ENCODE data around the gene GPR17. TPM values are rescaled to one million over a fixed set of nuclear protein-coding genes. Genes with fewer than 3 reads are reported as not detected.

The GPR17 gene
- total RNA-seq, 1 experiment from 2014 or later, result not detected

DNA sequence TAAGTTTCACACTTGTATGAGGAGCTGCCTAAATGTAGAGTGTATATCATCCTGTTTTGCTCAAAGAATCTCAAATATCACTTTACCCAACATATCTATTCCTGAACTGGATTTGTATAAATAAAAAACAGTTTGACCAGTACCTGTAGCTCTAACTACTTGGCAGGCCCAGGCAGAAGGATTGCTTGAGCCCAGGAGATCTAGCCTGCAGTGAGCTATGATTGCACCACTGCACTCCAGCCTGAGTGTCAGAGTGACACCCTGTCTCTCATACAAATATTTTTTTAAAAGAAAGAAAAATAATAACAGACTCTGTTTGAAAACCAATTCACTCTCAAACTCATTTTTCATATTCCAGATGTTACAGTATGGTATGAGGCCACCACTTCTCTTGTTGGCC lies 37.1 kb downstream of the GPR17 start:
- intact Hi-C loops (cut with micrococcal nuclease; ENCODE audit: unreplicated experiment), result no loop called here
- H3K36me3 ChIP-seq (ENCODE audit: control insufficient read depth, insufficient read depth, low read length), result no peaks in the 10 kb centered on the region
- ChIA-PET CTCF (no interaction called here), POLR2A (no interaction called here)
- in situ Hi-C loops (cut with HindIII; ENCODE audit: low pct_unique_long_range_greater_than_20kb, low sequenced_read_pairs), result no loop called here
- no TSS peak for BruUV-seq (replicated peaks)
- ATAC-seq (no peak), DNase-seq (ENCODE audit: low read depth, low spot score) (no peak)
- no peaks in the 10 kb centered on the region for H3K4me1 ChIP-seq (ENCODE audit: control insufficient read depth, insufficient read depth, low read length)
- H3K27ac ChIP-seq (ENCODE audit: low read length), result no peak overlapping the region
- no peaks in the 10 kb centered on the region for H3K9me3 ChIP-seq (ENCODE audit: control insufficient read depth, insufficient read depth, low read depth, low read length)
- no peaks in the 10 kb centered on the region for H3K27me3 ChIP-seq (ENCODE audit: control insufficient read depth, insufficient read depth, low read length)
- H3K4me3 ChIP-seq (ENCODE audit: low read depth in 2 of 2, low read length in 2 of 2), result no peak overlapping the region
- TF ChIP-seq POLR2AphosphoS5 (IDR thresholded peaks at IDR 0.05; ENCODE audit: low read depth, low read length), result no peak
- TF ChIP-seq, protein P1, sequence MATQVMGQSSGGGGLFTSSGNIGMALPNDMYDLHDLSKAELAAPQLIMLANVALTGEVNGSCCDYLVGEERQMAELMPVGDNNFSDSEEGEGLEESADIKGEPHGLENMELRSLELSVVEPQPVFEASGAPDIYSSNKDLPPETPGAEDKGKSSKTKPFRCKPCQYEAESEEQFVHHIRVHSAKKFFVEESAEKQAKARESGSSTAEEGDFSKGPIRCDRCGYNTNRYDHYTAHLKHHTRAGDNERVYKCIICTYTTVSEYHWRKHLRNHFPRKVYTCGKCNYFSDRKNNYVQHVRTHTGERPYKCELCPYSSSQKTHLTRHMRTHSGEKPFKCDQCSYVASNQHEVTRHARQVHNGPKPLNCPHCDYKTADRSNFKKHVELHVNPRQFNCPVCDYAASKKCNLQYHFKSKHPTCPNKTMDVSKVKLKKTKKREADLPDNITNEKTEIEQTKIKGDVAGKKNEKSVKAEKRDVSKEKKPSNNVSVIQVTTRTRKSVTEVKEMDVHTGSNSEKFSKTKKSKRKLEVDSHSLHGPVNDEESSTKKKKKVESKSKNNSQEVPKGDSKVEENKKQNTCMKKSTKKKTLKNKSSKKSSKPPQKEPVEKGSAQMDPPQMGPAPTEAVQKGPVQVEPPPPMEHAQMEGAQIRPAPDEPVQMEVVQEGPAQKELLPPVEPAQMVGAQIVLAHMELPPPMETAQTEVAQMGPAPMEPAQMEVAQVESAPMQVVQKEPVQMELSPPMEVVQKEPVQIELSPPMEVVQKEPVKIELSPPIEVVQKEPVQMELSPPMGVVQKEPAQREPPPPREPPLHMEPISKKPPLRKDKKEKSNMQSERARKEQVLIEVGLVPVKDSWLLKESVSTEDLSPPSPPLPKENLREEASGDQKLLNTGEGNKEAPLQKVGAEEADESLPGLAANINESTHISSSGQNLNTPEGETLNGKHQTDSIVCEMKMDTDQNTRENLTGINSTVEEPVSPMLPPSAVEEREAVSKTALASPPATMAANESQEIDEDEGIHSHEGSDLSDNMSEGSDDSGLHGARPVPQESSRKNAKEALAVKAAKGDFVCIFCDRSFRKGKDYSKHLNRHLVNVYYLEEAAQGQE (IDR thresholded peaks at IDR 0.05; ENCODE audit: insufficient read depth in 1 of 2, low read depth in 2 of 2, low read length in 1 of 2), result no peak

GRCh38 chr2:127683757-127684156 lies 37.8 kb downstream of the GPR17 start:
- POLR2A ChIA-PET, result no interaction called here
- TF ChIP-seq POLR2AphosphoS5 (IDR thresholded peaks at IDR 0.05; ENCODE audit: low read depth, low read length), result no peak
- no peak for TF ChIP-seq SIN3A (IDR thresholded peaks at IDR 0.05; ENCODE audit: borderline replicate concordance, insufficient read depth, low read depth, low read length)
- TF ChIP-seq, protein P2, sequence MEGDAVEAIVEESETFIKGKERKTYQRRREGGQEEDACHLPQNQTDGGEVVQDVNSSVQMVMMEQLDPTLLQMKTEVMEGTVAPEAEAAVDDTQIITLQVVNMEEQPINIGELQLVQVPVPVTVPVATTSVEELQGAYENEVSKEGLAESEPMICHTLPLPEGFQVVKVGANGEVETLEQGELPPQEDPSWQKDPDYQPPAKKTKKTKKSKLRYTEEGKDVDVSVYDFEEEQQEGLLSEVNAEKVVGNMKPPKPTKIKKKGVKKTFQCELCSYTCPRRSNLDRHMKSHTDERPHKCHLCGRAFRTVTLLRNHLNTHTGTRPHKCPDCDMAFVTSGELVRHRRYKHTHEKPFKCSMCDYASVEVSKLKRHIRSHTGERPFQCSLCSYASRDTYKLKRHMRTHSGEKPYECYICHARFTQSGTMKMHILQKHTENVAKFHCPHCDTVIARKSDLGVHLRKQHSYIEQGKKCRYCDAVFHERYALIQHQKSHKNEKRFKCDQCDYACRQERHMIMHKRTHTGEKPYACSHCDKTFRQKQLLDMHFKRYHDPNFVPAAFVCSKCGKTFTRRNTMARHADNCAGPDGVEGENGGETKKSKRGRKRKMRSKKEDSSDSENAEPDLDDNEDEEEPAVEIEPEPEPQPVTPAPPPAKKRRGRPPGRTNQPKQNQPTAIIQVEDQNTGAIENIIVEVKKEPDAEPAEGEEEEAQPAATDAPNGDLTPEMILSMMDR (IDR thresholded peaks at IDR 0.05), result no peak
- TF ChIP-seq TCF7L2 (IDR thresholded peaks at IDR 0.05; ENCODE audit: low read depth, low read length), result no peak
- TF ChIP-seq, protein P1 (IDR thresholded peaks at IDR 0.05; ENCODE audit: insufficient read depth in 1 of 2, low read depth in 2 of 2, low read length in 1 of 2), result no peak
- intact Hi-C loops (cut with micrococcal nuclease; ENCODE audit: unreplicated experiment) (no loop called here), in situ Hi-C loops (cut with HindIII; ENCODE audit: low pct_unique_long_range_greater_than_20kb, low sequenced_read_pairs) (no loop called here)
- DNase-seq (ENCODE audit: low read depth, low spot score) (no peak), ATAC-seq (no peak)
- H3K27ac ChIP-seq (ENCODE audit: low read length), result no peak overlapping the region
- CTCF ChIA-PET, result no interaction called here
- peaks cover 5% of the 10 kb centered on the region; the same call in 1 of the 2 replicates for H3K9me3 ChIP-seq (ENCODE audit: control insufficient read depth, insufficient read depth, low read depth, low read length)
- no peaks in the 10 kb centered on the region for H3K27me3 ChIP-seq (ENCODE audit: control insufficient read depth, insufficient read depth, low read length)
- no peaks in the 10 kb centered on the region for H3K36me3 ChIP-seq (ENCODE audit: control insufficient read depth, insufficient read depth, low read length)
- no peak overlapping the region for H3K4me3 ChIP-seq (ENCODE audit: low read depth in 2 of 2, low read length in 2 of 2)
- H3K4me1 ChIP-seq (ENCODE audit: control insufficient read depth, insufficient read depth, low read length), result no peaks in the 10 kb centered on the region
- BruUV-seq (replicated peaks), result no TSS peak
